ENCODE results near the gene RAET1L.
"Not testable (repeated sequence)": the region's sequence is repeated elsewhere in the genome, so short reads cannot be mapped to it uniquely, and the experiment has no call there.

GRCh38 chr6:150024021-150024420, 1.3 kb downstream of the RAET1L start:
- not testable (repeated sequence) for TF ChIP-seq CTCF, POLR2A (IDR thresholded peaks at IDR 0.05)
